Adrenal gland (tissue), 12 donors: ENCODE data around the gene SAYSD1. TPM values are rescaled to one million over a fixed set of nuclear protein-coding genes. Genes with fewer than 3 reads are reported as not detected.
"Not testable (repeated sequence)": the region's sequence is repeated elsewhere in the genome, so short reads cannot be mapped to it uniquely, and the experiment has no call there.

Experiments
- DNase-seq, 7 donors: peaks; one replicate each; pipeline ENCODE4 v3.0.0-alpha.2; 2019 to 2020
- H3K27ac ChIP-seq, 5 donors: fragments of 200-600 bp; sonication (generic) in 4 of 5; 1 replicate in 3 of 5; 2 replicates in 2 of 5; pipeline versions ENCODE4 v1.5.1 to v1.8.0; 2016 to 2020; ENCODE audit warnings: mild to moderate bottlenecking in 1 of 5
- H3K27me3 ChIP-seq: fragments of 200-600 bp; 2 replicates; pipeline ENCODE4 v1.8.0; 2021
- H3K36me3 ChIP-seq, 2 donors: fragments of 200-600 bp; replicated peaks in 1 of 2; 1 replicate in 1 of 2; 2 replicates in 1 of 2; pipeline versions ENCODE4 v1.5.1 to v1.8.0; 2018 to 2022
- H3K4me1 ChIP-seq, 2 donors: fragments of 200-600 bp; replicated peaks in 1 of 2; 1 replicate in 1 of 2; 2 replicates in 1 of 2; pipeline versions ENCODE4 v1.5.1 to v1.8.0; 2018 to 2021
- H3K4me3 ChIP-seq, 4 donors: fragments of 200-600 bp; sonication (generic) in 3 of 4; one replicate each; pipeline ENCODE4 v1.5.1; 2016 to 2018
- H3K9me3 ChIP-seq, 3 donors: fragments of 200-600 bp; sonication (generic) in 1 of 3; replicated peaks in 1 of 3; 1 replicate in 2 of 3; 2 replicates in 1 of 3; pipeline versions ENCODE4 v1.5.1 to v1.8.0; 2016 to 2021
- CTCF ChIP-seq, 6 experiments: fragments of 450-650 bp in 4 of 6; fragments of 200-600 bp in 2 of 6; sonication (generic) in 1 of 6; IDR thresholded peaks; 1 replicate in 5 of 6; 2 replicates in 1 of 6; pipeline versions ENCODE4 v1.5.1 to v1.8.0; 2016 to 2021; ENCODE audit warnings: antibody characterized with exemption in 6 of 6, mild to moderate bottlenecking in 2 of 6, moderate library complexity in 1 of 6
- POLR2A ChIP-seq, 2 donors: fragments of 450-650 bp; IDR thresholded peaks; one replicate each; pipeline ENCODE4 v1.6.1; 2017; ENCODE audit warnings: antibody characterized with exemption in 2 of 2, mild to moderate bottlenecking in 2 of 2, moderate library complexity in 1 of 2
- WGBS, 4 donors: extraction: QIAGEN DNeasy Blood & Tissue Kit in 2 of 4; methylation state at CpG; one replicate each; pipeline versions ENCODE4 v1.1.5 to v1.1.7; 2013 to 2017; 5-methylcytosine and 5-hydroxymethylcytosine counted together
- intact Hi-C, 2 donors: fragments of 100-400 bp; cut with DNase I; formaldehyde crosslinking; loops; one replicate each; pipeline versions ENCODE4 v1.14.1 to v1.15.0; 2022 to 2023
- polyA plus RNA-seq, 3 donors: library from polyadenylated mRNA; stranded (reverse); fragments of 200-250 nt in 2 of 3; fragments of 350-450 nt in 1 of 3; fragmentation: Illumina TruSeq in 1 of 3; extraction: RNeasy Lipid Tissue Mini Kit (QIAGEN cat#74804) in 1 of 3; gene quantifications; one replicate each; pipeline ENCODE4 v1.2.3, GENCODE V29; 2013 to 2014
- total RNA-seq, 9 donors: library from RNA; depleted of rRNA in 4 of 9; stranded (reverse); fragments of >200 nt in 4 of 9; fragments of 120-200 nt in 1 of 9; fragmentation: NEBNext Ultra II Directional in 1 of 9; extraction: Animal tissue kit (Norgen Biotek cat#: 25700) in 1 of 9; gene quantifications; one replicate each; pipeline versions ENCODE4 v1.1.0 to v1.2.4, GENCODE V29; 2013 to 2023
- donor health status: healthy with polysubstance abuse.
- donor health status: Bipolar disorder and iron deficiency.
- donor health status: DM: yes; HTN: yes; CAD: no.
- donor health status: DM: no; HTN: no; CAD: no.
- donor health status: DM: no; HTN: no; CAD: no.
- donor health status: DM: yes; HTN: yes; CAD: no.

Gene SAYSD1
- total and polyA plus RNA-seq, 12 donors, result 9.0 to 25.1 (median 13.1) TPM

GRCh38 chr6:39144481-39145173 lies 29.6 kb upstream of the SAYSD1 start:
- Histone ChIP-seq H3K36me3 (no peaks in the 10 kb centered on the region), H3K4me3 (no peak overlapping the region), H3K4me1 (no peaks in the 10 kb centered on the region), H3K9me3 (no peaks in the 10 kb centered on the region), H3K27ac (no peak overlapping the region), H3K27me3 (peaks cover 3% of the 10 kb centered on the region)
- TF ChIP-seq POLR2A (IDR thresholded peaks at IDR 0.05) (no peak), CTCF (IDR thresholded peaks at IDR 0.05) (no peak)
- WGBS, 4 donors, result 58 to 75% (median 69%) methylated on average over 1 of the region's 1 CpG
- no peak for DNase-seq
- intact Hi-C loops, result no loop called here

GRCh38 chr6:39143238-39143930 lies 28.4 kb upstream of the SAYSD1 start:
- intact Hi-C loops, result no loop called here
- Histone ChIP-seq H3K4me3 (no peak overlapping the region), H3K4me1 (no peaks in the 10 kb centered on the region), H3K27me3 (no peaks in the 10 kb centered on the region), H3K9me3 (no peaks in the 10 kb centered on the region), H3K36me3 (no peaks in the 10 kb centered on the region), H3K27ac (no peak overlapping the region)
- TF ChIP-seq CTCF (IDR thresholded peaks at IDR 0.05) (no peak), POLR2A (IDR thresholded peaks at IDR 0.05) (no peak)
- no peak for DNase-seq
- 51 to 72% (median 61%) methylated on average over 13 of the region's 13 CpGs for WGBS, 4 donors

GRCh38 chr6:39140556-39141167 lies 25.7 kb upstream of the SAYSD1 start:
- peaks cover 0 to 6% (median 0%) of the 10 kb centered on the region in 3 donors for H3K9me3 ChIP-seq
- H3K36me3 ChIP-seq, result no peaks in the 10 kb centered on the region
- TF ChIP-seq POLR2A (IDR thresholded peaks at IDR 0.05), result no peak
- no peak for TF ChIP-seq CTCF (IDR thresholded peaks at IDR 0.05)
- no peak overlapping the region for H3K4me3 ChIP-seq
- intact Hi-C loops, result no loop called here
- peak in 3 of 7 donors; percentile 31 to 56 (median 34) for DNase-seq
- WGBS, 4 donors, result 49 to 62% (median 56%) methylated on average over 7 of the region's 7 CpGs
- H3K27ac ChIP-seq, result no peak overlapping the region
- no peaks in the 10 kb centered on the region for H3K4me1 ChIP-seq
- no peaks in the 10 kb centered on the region for H3K27me3 ChIP-seq

- Histone ChIP-seq H3K36me3 (no peaks in the 10 kb centered on the region), H3K4me1 (no peaks in the 10 kb centered on the region), H3K9me3 (peaks cover 0 to 6% (median 0%) of the 10 kb centered on the region in 3 donors), H3K27ac (no peak overlapping the region), H3K27me3 (no peaks in the 10 kb centered on the region), H3K4me3 (no peak overlapping the region)
- peak in 4 of 7 donors; percentile 26 to 41 (median 33) for DNase-seq
- TF ChIP-seq CTCF (IDR thresholded peaks at IDR 0.05), result no peak
- TF ChIP-seq POLR2A (IDR thresholded peaks at IDR 0.05), result no peak
- 15 to 29% (median 23%) methylated on average over 2 of the region's 2 CpGs for WGBS, 4 donors
- intact Hi-C loops, result no loop called here
Measured at GRCh38 chr6:39137245-39137644, 22.3 kb upstream of the SAYSD1 start.

- H3K36me3 ChIP-seq, H3K4me1 ChIP-seq, DNase-seq, H3K4me3 ChIP-seq, H3K27ac ChIP-seq, intact Hi-C loops, H3K27me3 ChIP-seq, H3K9me3 ChIP-seq: not testable (repeated sequence)
- WGBS, 4 donors, result 71 to 73% (median 72%) methylated on average over 7 of the region's 7 CpGs
Measured at GRCh38 chr6:39136207-39136606, 21.2 kb upstream of the SAYSD1 start.

- H3K4me3 ChIP-seq, H3K9me3 ChIP-seq, H3K27ac ChIP-seq, H3K36me3 ChIP-seq, H3K27me3 ChIP-seq, H3K4me1 ChIP-seq, intact Hi-C loops, DNase-seq: not testable (repeated sequence)
- 48 to 64% (median 56%) methylated on average over 3 of the region's 3 CpGs for WGBS, 4 donors
Measured at GRCh38 chr6:39134761-39135160, 19.8 kb upstream of the SAYSD1 start.
